HG03558 (cell line): Measurements from ENCODE around the gene KRTAP5-2.

Experiments used
- ATAC-seq: cut with Tn5 transposase; IDR thresholded peaks from one replicate; pipeline ENCODE4 v1.9.1; 2021; ENCODE audit warnings: moderate number of reproducible peaks; ENCODE audit not compliant: unreplicated experiment; ENCODE audit errors: extremely low read depth

KRTAP5-2 gene

GRCh38 chr11:1558775-1559110, 39.4 kb downstream of the KRTAP5-2 start:
- no peak for ATAC-seq

GRCh38 chr11:1557904-1558774, 40.0 kb downstream of the KRTAP5-2 start:
- ATAC-seq: no peak

DNA sequence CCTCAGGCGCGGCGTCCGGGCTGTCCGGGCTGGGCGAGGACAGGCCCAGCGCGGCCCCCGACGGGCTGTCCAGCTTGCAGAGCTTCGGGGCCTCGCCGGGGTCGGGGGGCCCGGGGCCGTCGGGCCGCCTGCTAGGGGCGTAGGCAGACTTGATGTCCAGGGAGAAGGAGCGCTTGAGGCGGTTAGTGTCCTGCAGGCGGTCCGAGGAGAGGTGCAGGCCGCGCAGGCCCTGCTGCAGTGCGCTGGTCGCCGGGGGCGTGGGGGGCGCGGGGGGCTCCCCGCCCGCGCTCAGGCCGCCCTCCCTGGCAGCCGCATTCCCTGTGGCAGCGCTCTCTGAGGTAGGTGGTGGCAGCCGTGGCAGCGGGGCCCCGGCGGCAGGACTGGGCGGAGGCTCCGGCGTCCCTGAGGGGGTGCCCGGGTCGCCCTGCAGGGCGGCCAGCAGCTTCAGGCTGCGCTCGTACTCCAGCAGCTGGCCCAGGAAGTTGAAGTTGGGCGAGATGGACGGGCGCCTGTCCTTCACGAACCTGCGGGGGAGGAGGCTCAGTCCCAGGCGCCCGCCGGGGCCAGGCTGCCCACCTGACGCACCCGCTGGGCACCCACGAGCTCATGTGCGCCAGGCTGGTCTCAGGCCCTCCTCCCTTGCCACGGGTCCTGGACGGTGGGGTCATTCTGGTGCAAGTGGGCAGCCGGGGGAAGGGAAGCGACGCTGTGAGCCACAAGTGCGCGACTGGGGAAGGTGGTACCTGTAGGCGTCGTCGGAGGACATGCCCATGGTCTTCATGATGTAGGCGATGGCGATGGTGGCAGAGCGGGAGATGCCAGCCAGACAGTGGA, 40.8 kb downstream of the KRTAP5-2 start:
- ATAC-seq: no peak

- no peak for ATAC-seq
Observed at GRCh38 chr11:1556278-1556902, 41.7 kb downstream of the KRTAP5-2 start.

- ATAC-seq: no peak
Observed at GRCh38 chr11:1555713-1556153, 42.4 kb downstream of the KRTAP5-2 start.

GRCh38 chr11:1554981-1555712, 42.9 kb downstream of the KRTAP5-2 start:
- ATAC-seq: no peak

GRCh38 chr11:1553808-1554594, 44.1 kb downstream of the KRTAP5-2 start:
- ATAC-seq: no peak

DNA sequence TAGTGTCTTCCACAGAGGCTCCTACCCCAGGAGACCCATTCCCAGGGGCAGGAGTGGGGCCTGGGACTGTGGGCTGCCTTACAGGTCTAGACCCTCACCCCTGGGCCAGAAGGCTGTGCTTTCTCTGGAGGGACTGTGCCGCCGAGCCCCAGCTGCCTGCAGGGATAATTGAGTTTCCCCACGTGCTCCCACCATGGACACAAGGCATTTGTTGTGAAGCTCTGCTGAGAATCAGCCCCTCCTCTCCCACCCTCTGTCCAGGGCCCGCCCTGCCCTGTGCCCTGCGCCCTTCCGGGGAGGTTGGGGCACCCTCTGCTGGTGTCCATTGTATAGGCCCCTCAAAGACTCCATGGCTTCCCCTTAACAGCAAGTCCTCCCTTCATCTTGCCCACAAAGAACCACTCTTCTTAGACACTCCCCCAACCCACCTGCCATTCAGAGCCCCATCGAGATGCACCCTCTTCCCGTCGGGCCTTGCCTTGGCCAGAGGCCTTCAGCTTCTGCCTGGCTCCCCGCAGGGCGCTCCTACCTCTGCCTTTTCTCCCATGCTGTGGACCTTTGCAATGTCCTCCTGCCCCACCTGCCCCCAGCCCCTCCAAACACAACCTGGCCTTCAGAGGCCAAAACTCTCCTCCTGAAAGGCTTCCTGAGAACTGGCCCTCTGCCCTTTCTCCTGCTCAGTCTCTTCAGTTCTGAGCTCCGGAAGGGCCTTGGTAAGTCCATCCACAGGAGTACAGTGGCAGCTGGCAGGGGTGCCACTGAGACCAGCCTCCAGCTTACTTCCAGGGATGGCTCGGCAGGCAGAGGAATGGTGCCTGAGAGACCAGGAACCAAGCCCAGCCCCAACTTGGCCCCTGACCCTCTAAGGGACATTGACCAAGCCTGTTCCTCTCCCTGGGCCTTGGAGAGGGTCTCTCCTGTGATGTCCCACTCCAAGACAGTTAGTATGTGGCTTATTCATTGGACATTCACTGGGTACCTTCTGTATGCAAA, 48.5 kb downstream of the KRTAP5-2 start:
- no peak for ATAC-seq

- no peak for ATAC-seq
Observed at GRCh38 chr11:1548221-1549070, 49.6 kb downstream of the KRTAP5-2 start.

DNA sequence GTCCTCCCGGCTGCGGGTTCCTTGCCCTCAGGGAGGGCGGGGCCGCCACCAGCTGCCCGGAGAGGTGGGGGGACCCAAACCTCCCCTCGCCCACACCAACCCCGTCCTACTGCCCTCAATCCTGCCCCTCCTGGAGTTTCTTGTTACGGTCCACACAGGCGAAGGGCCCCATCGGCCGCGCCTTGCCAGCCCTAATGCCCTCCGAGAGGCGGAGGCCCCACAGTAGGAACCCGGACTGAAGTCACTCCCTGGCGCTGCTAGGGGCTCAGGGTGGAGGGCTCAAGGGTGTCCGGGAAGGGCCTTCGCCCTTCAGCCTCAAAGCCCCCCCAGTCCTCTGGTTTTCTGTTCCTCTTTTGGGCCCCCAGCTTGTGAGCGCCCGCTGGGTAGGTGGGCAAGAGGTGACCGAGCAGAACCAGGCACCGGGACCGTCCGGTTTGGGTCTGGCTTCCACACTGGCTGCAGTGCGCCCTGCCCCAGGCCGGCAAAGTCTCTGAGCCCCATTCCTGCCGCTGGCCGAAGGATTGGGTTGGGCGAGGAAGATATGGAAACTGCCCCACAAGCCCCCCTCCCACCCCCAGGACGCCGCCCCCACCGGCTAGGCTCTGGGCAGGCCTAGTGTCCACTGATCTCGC, 50.5 kb downstream of the KRTAP5-2 start:
- ATAC-seq: no peak
